Measurements from ENCODE around the gene RFTN1.

The RFTN1 gene

GRCh38 chr3:16428612-16429011 is 84.9 kb downstream of the RFTN1 start:
- DNase-seq = no peak

GRCh38 chr3:16427103-16427965 is 86.2 kb downstream of the RFTN1 start:
- DNase-seq = no peak

- DNase-seq = no peak
Measured at GRCh38 chr3:16426665-16427064, 86.8 kb downstream of the RFTN1 start.

- DNase-seq = no peak
Measured at GRCh38 chr3:16426029-16426400, 87.5 kb downstream of the RFTN1 start.

- DNase-seq = no peak
Measured at GRCh38 chr3:16425398-16426028, 88.0 kb downstream of the RFTN1 start.

GRCh38 chr3:16423947-16424673 is 89.4 kb downstream of the RFTN1 start:
- no peak for DNase-seq

- no peak for DNase-seq
Measured at GRCh38 chr3:16423298-16423697, 90.2 kb downstream of the RFTN1 start.

GRCh38 chr3:16419640-16420241 is 93.8 kb downstream of the RFTN1 start:
- no peak for DNase-seq

GRCh38 chr3:16417945-16418739 is 95.4 kb downstream of the RFTN1 start:
- no peak for DNase-seq

GRCh38 chr3:16415911-16416476 is 97.5 kb downstream of the RFTN1 start:
- DNase-seq = no peak

- no peak for DNase-seq
Measured at GRCh38 chr3:16413321-16413720, 100.2 kb downstream of the RFTN1 start.

- DNase-seq = no peak
Measured at GRCh38 chr3:16412192-16412800, 101.2 kb downstream of the RFTN1 start.

- DNase-seq = no peak
Measured at GRCh38 chr3:16411441-16411840, 102.1 kb downstream of the RFTN1 start.

- DNase-seq = no peak
Measured at GRCh38 chr3:16410659-16411058, 102.8 kb downstream of the RFTN1 start.

- no peak for DNase-seq
Measured at GRCh38 chr3:16409032-16409431, 104.5 kb downstream of the RFTN1 start.

GRCh38 chr3:16407366-16407765 is 106.1 kb downstream of the RFTN1 start:
- no peak for DNase-seq

- no peak for DNase-seq
Measured at GRCh38 chr3:16406579-16406978, 106.9 kb downstream of the RFTN1 start.

- no peak for DNase-seq
Measured at GRCh38 chr3:16406166-16406565, 107.3 kb downstream of the RFTN1 start.

- no peak for DNase-seq
Measured at GRCh38 chr3:16404349-16404895, 109.1 kb downstream of the RFTN1 start.

- DNase-seq = no peak
Measured at GRCh38 chr3:16402451-16402850, 111.0 kb downstream of the RFTN1 start.

- no peak for DNase-seq
Measured at GRCh38 chr3:16401273-16401672, 112.2 kb downstream of the RFTN1 start.
